Measurements from ENCODE around the gene EIF4G1. TPM values are rescaled to one million over a fixed set of nuclear protein-coding genes. Genes with fewer than 3 reads are reported as not detected.

EIF4G1 gene
- total RNA-seq, 1 experiment from 2014 or later = 798 TPM

- CTCF ChIA-PET = interaction anchor here (1.4 kb wide), 1 partner anchor 10 kb away, joined by 3 read pairs; the partner anchor contains the start of genes CLCN2 and POLR2H
- ATAC-seq = no peak
These were observed 37.9 kb downstream of the EIF4G1 start for GRCh38 chr3:184352149-184352785.

GRCh38 chr3:184352897-184353545, 38.6 kb downstream of the EIF4G1 start:
- in situ Hi-C loops (cut with HindIII; ENCODE audit: low pct_unique_long_range_greater_than_20kb, low sequenced_read_pairs) (no loop called here), intact Hi-C loops (cut with micrococcal nuclease; ENCODE audit: unreplicated experiment) (no loop called here)
- no peak overlapping the region for H3K27ac ChIP-seq (ENCODE audit: low read length)
- no TSS peak for BruUV-seq (replicated peaks)
- no peaks in the 10 kb centered on the region for H3K4me1 ChIP-seq (ENCODE audit: control insufficient read depth, insufficient read depth, low read length)
- DNase-seq (ENCODE audit: low read depth, low spot score) = no peak
- no peaks in the 10 kb centered on the region for H3K9me3 ChIP-seq (ENCODE audit: control insufficient read depth, insufficient read depth, low read depth, low read length)
- H3K27me3 ChIP-seq (ENCODE audit: control insufficient read depth, insufficient read depth, low read length) = no peaks in the 10 kb centered on the region
- POLR2A ChIA-PET = no interaction called here
- no peak for ATAC-seq
- no peak overlapping the region for H3K4me3 ChIP-seq (ENCODE audit: low read depth in 2 of 2, low read length in 2 of 2)
- CTCF ChIA-PET = no interaction called here
- no peaks in the 10 kb centered on the region; the same call in 1 of the 2 replicates for H3K36me3 ChIP-seq (ENCODE audit: control insufficient read depth, insufficient read depth, low read length)
- TF ChIP-seq SIN3A (IDR thresholded peaks at IDR 0.05; ENCODE audit: borderline replicate concordance, insufficient read depth, low read depth, low read length) (no peak), CTCF (IDR thresholded peaks at IDR 0.05) (no peak), TCF7L2 (IDR thresholded peaks at IDR 0.05; ENCODE audit: low read depth, low read length) (no peak), REST (IDR thresholded peaks at IDR 0.05; ENCODE audit: insufficient read depth in 1 of 2, low read depth in 2 of 2, low read length in 1 of 2) (no peak)

More at GRCh38 chr3:184352149-184352785, 37.9 kb downstream of the EIF4G1 start:
- no peak overlapping the region for H3K4me3 ChIP-seq (ENCODE audit: low read depth in 2 of 2, low read length in 2 of 2)
- in situ Hi-C loops (cut with HindIII; ENCODE audit: low pct_unique_long_range_greater_than_20kb, low sequenced_read_pairs) (no loop called here), intact Hi-C loops (cut with micrococcal nuclease; ENCODE audit: unreplicated experiment) (no loop called here)
- no peak for DNase-seq (ENCODE audit: low read depth, low spot score)
- no peaks in the 10 kb centered on the region for H3K9me3 ChIP-seq (ENCODE audit: control insufficient read depth, insufficient read depth, low read depth, low read length)
- POLR2A ChIA-PET = no interaction called here
- no peaks in the 10 kb centered on the region; the same call in 1 of the 2 replicates for H3K36me3 ChIP-seq (ENCODE audit: control insufficient read depth, insufficient read depth, low read length)
- TF ChIP-seq TCF7L2 (IDR thresholded peaks at IDR 0.05; ENCODE audit: low read depth, low read length) (no peak), REST (IDR thresholded peaks at IDR 0.05; ENCODE audit: insufficient read depth in 1 of 2, low read depth in 2 of 2, low read length in 1 of 2) (no peak), SIN3A (IDR thresholded peaks at IDR 0.05; ENCODE audit: borderline replicate concordance, insufficient read depth, low read depth, low read length) (no peak), POLR2AphosphoS5 (IDR thresholded peaks at IDR 0.05; ENCODE audit: low read depth, low read length) (no peak), CTCF (IDR thresholded peaks at IDR 0.05) (no peak)
- no TSS peak for BruUV-seq (replicated peaks)
- H3K27ac ChIP-seq (ENCODE audit: low read length) = no peak overlapping the region
- no peaks in the 10 kb centered on the region for H3K27me3 ChIP-seq (ENCODE audit: control insufficient read depth, insufficient read depth, low read length)
- H3K4me1 ChIP-seq (ENCODE audit: control insufficient read depth, insufficient read depth, low read length) = no peaks in the 10 kb centered on the region
